Rectal smooth muscle tissue (tissue), 1 donor: Measurements from ENCODE around the gene PROX2.

Experiments used
- H3K27ac ChIP-seq: one replicate; pipeline ENCODE4 v1.7.0; 2013; ENCODE audit warnings: low read depth, low read length, inconsistent platforms
- H3K27me3 ChIP-seq: one replicate; pipeline ENCODE4 v1.7.0; 2013; ENCODE audit warnings: low read length; ENCODE audit not compliant: control insufficient read depth, insufficient read depth
- H3K36me3 ChIP-seq: one replicate; pipeline ENCODE4 v1.7.0; 2013; ENCODE audit warnings: low read length; ENCODE audit not compliant: control insufficient read depth, insufficient read depth
- H3K4me1 ChIP-seq: one replicate; pipeline ENCODE4 v1.7.0; 2013; ENCODE audit warnings: low read length; ENCODE audit not compliant: control insufficient read depth, insufficient read depth
- H3K4me3 ChIP-seq: one replicate; pipeline ENCODE4 v1.7.0; 2013; ENCODE audit warnings: low read length
- H3K9ac ChIP-seq: one replicate; pipeline ENCODE4 v1.7.0; 2013; ENCODE audit warnings: low read length

PROX2 gene

GRCh38 chr14:74826574-74826973 lies 49.4 kb downstream of the PROX2 start:
- Histone ChIP-seq H3K4me3 (no peak overlapping the region), H3K27ac (no peak overlapping the region), H3K36me3 (peaks cover 6% of the 10 kb centered on the region), H3K4me1 (no peaks in the 10 kb centered on the region), H3K27me3 (no peaks in the 10 kb centered on the region), H3K9ac (no peak overlapping the region)
